GM10847 (cell line): ENCODE results near the gene VSIG10L2.

Source experiments
- POLR2A ChIP-seq: IDR thresholded peaks from 2 replicates; pipeline ENCODE4 v1.6.1; 2011; ENCODE audit not compliant: insufficient read length; ENCODE audit errors: extremely low read depth

Gene VSIG10L2

DNA sequence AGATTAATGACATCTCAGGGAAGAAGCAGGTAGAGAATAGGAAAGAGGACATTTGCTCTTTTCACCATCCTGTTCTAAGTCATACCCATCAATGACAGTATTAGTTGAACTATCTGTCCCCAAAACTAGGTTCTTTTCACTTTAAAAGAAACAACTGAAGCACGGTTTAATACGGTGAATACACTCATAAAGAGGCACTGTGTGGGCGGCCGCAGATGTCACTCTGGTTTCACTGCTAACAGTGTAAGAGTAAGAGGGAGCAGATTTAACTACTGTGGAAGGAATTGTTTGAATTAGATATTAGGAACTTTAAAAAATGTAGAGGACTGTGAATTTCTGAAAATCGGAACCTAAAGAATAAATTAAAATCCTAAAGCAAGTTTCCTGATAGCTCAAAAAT, 49.5 kb downstream of the VSIG10L2 start:
- no peak for TF ChIP-seq POLR2A

DNA sequence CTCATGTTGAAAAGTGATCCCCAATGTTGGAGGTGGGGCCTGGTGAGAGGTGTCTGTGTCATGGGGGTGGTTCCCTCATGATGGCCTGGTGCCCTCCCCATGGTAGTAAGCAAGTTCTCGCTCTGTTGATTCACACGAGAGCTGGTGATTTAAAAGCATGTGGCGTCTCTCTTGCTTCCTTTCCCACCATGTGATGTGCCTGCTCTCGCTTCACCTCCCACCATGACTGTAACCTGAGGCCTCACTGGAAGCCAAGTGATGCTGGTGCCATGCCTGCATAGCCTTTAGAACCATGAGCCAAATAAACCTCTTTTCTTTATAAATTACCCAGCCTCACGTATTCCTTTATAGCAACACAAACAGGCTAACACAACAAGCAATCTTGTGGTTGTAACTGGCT, 52.4 kb downstream of the VSIG10L2 start:
- no peak for TF ChIP-seq POLR2A

DNA sequence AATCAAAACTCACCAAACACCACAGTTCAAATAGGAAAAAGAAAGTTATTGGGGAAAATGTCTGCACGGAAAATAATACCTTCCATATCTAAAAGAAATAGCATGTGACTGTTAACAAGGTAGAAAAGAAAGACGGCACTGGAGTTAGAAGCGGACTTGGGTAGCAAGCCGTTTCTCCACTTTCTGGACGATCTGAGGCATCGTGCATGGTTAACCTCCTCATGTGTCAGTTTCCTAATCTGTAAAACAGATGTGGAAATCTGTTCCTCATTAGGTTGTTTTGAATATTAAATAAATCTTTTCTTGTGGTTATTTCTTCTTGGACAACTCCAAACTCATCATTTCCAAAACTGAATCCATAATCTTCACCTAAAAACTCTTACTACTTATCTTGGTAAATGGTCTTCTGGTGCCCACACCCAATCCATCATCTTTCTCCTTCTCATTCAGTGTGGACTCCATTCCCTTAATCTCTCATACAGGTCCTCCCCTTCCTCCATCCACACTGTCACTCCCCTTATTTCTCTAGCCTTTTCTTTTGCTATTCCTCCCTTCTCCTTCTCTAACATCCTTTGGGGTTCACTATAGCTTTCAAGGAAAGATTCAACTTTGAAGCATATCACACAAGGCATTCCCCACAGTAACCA, 53.5 kb downstream of the VSIG10L2 start:
- TF ChIP-seq POLR2A, result no peak

DNA sequence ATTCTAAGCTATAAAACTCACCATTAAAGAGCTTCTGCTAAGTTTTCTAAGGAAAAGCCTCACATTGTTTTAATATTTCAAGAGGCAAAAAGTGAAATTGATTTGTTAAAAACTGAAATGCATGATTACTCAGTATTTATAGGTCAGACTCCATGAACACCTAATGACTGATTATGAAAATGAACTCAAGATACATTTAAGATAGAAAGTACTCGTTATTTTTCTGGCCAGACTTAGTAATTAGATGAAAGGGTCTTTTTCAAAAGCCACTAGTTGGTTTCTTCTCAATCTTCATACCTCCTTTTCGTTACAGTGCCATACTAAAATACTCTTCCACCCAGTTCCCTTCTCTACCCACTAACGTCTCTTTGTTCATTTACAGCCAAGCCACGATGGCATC, 56.3 kb downstream of the VSIG10L2 start:
- TF ChIP-seq POLR2A, result no peak
